ENCODE data around the gene PARD3.

- TF ChIP-seq, protein P1, sequence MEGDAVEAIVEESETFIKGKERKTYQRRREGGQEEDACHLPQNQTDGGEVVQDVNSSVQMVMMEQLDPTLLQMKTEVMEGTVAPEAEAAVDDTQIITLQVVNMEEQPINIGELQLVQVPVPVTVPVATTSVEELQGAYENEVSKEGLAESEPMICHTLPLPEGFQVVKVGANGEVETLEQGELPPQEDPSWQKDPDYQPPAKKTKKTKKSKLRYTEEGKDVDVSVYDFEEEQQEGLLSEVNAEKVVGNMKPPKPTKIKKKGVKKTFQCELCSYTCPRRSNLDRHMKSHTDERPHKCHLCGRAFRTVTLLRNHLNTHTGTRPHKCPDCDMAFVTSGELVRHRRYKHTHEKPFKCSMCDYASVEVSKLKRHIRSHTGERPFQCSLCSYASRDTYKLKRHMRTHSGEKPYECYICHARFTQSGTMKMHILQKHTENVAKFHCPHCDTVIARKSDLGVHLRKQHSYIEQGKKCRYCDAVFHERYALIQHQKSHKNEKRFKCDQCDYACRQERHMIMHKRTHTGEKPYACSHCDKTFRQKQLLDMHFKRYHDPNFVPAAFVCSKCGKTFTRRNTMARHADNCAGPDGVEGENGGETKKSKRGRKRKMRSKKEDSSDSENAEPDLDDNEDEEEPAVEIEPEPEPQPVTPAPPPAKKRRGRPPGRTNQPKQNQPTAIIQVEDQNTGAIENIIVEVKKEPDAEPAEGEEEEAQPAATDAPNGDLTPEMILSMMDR (conservative IDR thresholded peaks at IDR 0.05) = no peak
- TF ChIP-seq EZH2 (IDR thresholded peaks at IDR 0.05; ENCODE audit: low read depth) = no peak
Observed at GRCh38 chr10:34176351-34176750, 638.7 kb downstream of the PARD3 start.
